H1 (cell line): ENCODE results near the gene RSPO3. TPM values are rescaled to one million over a fixed set of nuclear protein-coding genes. Genes with fewer than 3 reads are reported as not detected.

Experiments
- CTCF ChIA-PET: fragments of 300-600 bp; sonication (Branson Sonifier 250); formaldehyde crosslinking; loops from one replicate; lab custom pipeline; 2021; ENCODE audit not compliant: partially characterized antibody; lab: Charles Lee
- POLR2A ChIA-PET: fragments of 300-600 bp; sonication (Branson Sonifier 250); formaldehyde crosslinking; loops from one replicate; lab custom pipeline; 2021; ENCODE audit warnings: inconsistent platforms; ENCODE audit not compliant: partially characterized antibody; lab: Charles Lee
- DNase-seq, 2 experiments: peaks; one replicate each; pipeline versions ENCODE4 v3.0.0 to v3.0.0-alpha.2; 2010 to 2022; ENCODE audit warnings: low spot score in 2 of 2, low read depth in 1 of 2, mixed read lengths in 1 of 2
- FAIRE-seq: peaks from 2 replicates; lab custom pipeline; 2011; peaks lifted over from hg19 to GRCh38; lab: Jason Lieb, UNC
- H2AFZ ChIP-seq: 2 replicates; pipeline ENCODE4 v1.8.1; 2012; ENCODE audit warnings: low read length, inconsistent platforms
- H2AK5ac ChIP-seq: 2 replicates; pipeline ENCODE4 v1.6.1; 2013; ENCODE audit warnings: low read depth, low read length
- H2BK120ac ChIP-seq: replicated peaks from 2 replicates; pipeline ENCODE3; 2013; ENCODE audit warnings: low read depth, low read length, inconsistent platforms
- H2BK12ac ChIP-seq: 2 replicates; pipeline ENCODE4 v1.6.1; 2013; ENCODE audit warnings: low read depth, low read length
- H2BK15ac ChIP-seq: 2 replicates; pipeline ENCODE4 v1.6.1; 2013; ENCODE audit warnings: low read length
- H2BK20ac ChIP-seq: 2 replicates; pipeline ENCODE4 v1.6.1; 2013; ENCODE audit warnings: low read length
- H2BK5ac ChIP-seq: 2 replicates; pipeline ENCODE4 v1.6.1; 2013; ENCODE audit warnings: low read depth, low read length
- H3K14ac ChIP-seq: 2 replicates; pipeline ENCODE4 v1.6.1; 2013; ENCODE audit warnings: inconsistent platforms; ENCODE audit not compliant: insufficient read length
- H3K18ac ChIP-seq: 2 replicates; pipeline ENCODE4 v1.6.1; 2013; ENCODE audit warnings: low read length; ENCODE audit errors: extremely low read depth
- H3K23ac ChIP-seq: 2 replicates; pipeline ENCODE4 v1.6.1; 2013; ENCODE audit warnings: inconsistent platforms; ENCODE audit not compliant: insufficient read length
- H3K23me2 ChIP-seq: 2 replicates; pipeline ENCODE4 v1.6.1; 2013; ENCODE audit warnings: low read depth, low read length
- H3K27ac ChIP-seq: 2 replicates; pipeline ENCODE4 v1.6.1; 2011; ENCODE audit warnings: low read depth, low read length, inconsistent platforms
- H3K27me3 ChIP-seq, 4 experiments: replicated peaks in 1 of 4; 1 replicate in 1 of 4; 2 replicates in 3 of 4; pipeline versions ENCODE4 v1.6.1 to v1.8.1; 2011 to 2013; ENCODE audit warnings: low read length in 3 of 4, mild to moderate bottlenecking in 3 of 4, inconsistent platforms in 2 of 4, mixed read lengths in 2 of 4, moderate library complexity in 1 of 4; ENCODE audit not compliant: control insufficient read depth in 3 of 4, insufficient read depth in 3 of 4; ENCODE audit errors: extremely low read depth in 1 of 4
- H3K36me3 ChIP-seq, 4 experiments: 2 replicates each; pipeline versions ENCODE4 v1.6.1 to v1.8.1; 2011 to 2013; ENCODE audit warnings: mild to moderate bottlenecking in 4 of 4, low read length in 3 of 4, moderate library complexity in 2 of 4, control low read depth in 1 of 4, inconsistent platforms in 1 of 4; ENCODE audit not compliant: insufficient read depth in 4 of 4, control insufficient read depth in 2 of 4
- H3K4ac ChIP-seq: replicated peaks from 2 replicates; pipeline ENCODE3; 2013; ENCODE audit warnings: low read length, low read depth, mixed read lengths, inconsistent platforms; ENCODE audit not compliant: insufficient read length
- H3K4me1 ChIP-seq, 4 experiments: replicated peaks in 1 of 4; 1 replicate in 1 of 4; 2 replicates in 3 of 4; pipeline versions ENCODE4 v1.6.1 to v1.8.1; 2011 to 2013; ENCODE audit warnings: low read length in 3 of 4, inconsistent platforms in 2 of 4, mixed read lengths in 1 of 4; ENCODE audit not compliant: insufficient read depth in 4 of 4, control insufficient read depth in 3 of 4
- H3K4me2 ChIP-seq, 2 experiments: 2 replicates each; pipeline versions ENCODE4 v1.6.1 to v1.8.1; 2011 to 2013; ENCODE audit warnings: low read depth in 2 of 2, low read length in 2 of 2, control low read depth in 1 of 2, inconsistent platforms in 1 of 2, mild to moderate bottlenecking in 1 of 2; ENCODE audit not compliant: insufficient read depth in 1 of 2
- H3K4me3 ChIP-seq, 4 experiments: fragments of 200-600, 300-600 bp in 1 of 4; sonication (generic), shearing (Covaris generic), sonication (Bioruptor Twin) in 1 of 4; 2 replicates each; pipeline versions ENCODE4 v1.5.1 to v1.8.1; 2011 to 2016; ENCODE audit warnings: low read length in 4 of 4, low read depth in 3 of 4, control low read depth in 2 of 4, inconsistent platforms in 2 of 4, mild to moderate bottlenecking in 2 of 4, mixed read lengths in 1 of 4, moderate library complexity in 1 of 4; ENCODE audit not compliant: insufficient read depth in 2 of 4; ENCODE audit errors: extremely low read depth in 1 of 4
- H3K56ac ChIP-seq: replicated peaks from 2 replicates; pipeline ENCODE3; 2013; ENCODE audit warnings: low read depth, mild to moderate bottlenecking, mixed read lengths, low read length, inconsistent platforms; ENCODE audit not compliant: insufficient read length
- H3K79me1 ChIP-seq: 2 replicates; pipeline ENCODE4 v1.6.1; 2013; ENCODE audit warnings: low read depth, low read length, control low read depth
- H3K79me2 ChIP-seq, 2 experiments: 2 replicates each; pipeline versions ENCODE4 v1.6.1 to v1.8.1; 2012 to 2013; ENCODE audit warnings: low read length in 2 of 2, mild to moderate bottlenecking in 2 of 2, inconsistent platforms in 1 of 2; ENCODE audit not compliant: insufficient read depth in 2 of 2, control insufficient read depth in 1 of 2
- H3K9ac ChIP-seq, 4 experiments: replicated peaks in 1 of 4; 1 replicate in 1 of 4; 2 replicates in 3 of 4; pipeline versions ENCODE4 v1.6.1 to v1.8.1; 2011 to 2013; ENCODE audit warnings: low read depth in 3 of 4, low read length in 3 of 4, control low read depth in 2 of 4, mild to moderate bottlenecking in 2 of 4, moderate library complexity in 2 of 4, inconsistent platforms in 1 of 4; ENCODE audit errors: extremely low read depth in 1 of 4
- H3K9me3 ChIP-seq, 2 experiments: 2 replicates each; pipeline versions ENCODE4 v1.6.1 to v1.8.1; 2012 to 2013; ENCODE audit warnings: mild to moderate bottlenecking in 2 of 2, moderate library complexity in 2 of 2, control low read depth in 1 of 2, inconsistent platforms in 1 of 2, low read depth in 1 of 2, low read length in 1 of 2, mixed read lengths in 1 of 2; ENCODE audit not compliant: insufficient read depth in 2 of 2
- H4K20me1 ChIP-seq, 2 experiments: replicated peaks in 1 of 2; 2 replicates each; pipeline versions ENCODE3 to v1.8.1; 2011 to 2013; ENCODE audit warnings: inconsistent platforms in 2 of 2, low read length in 2 of 2, mild to moderate bottlenecking in 1 of 2; ENCODE audit not compliant: insufficient read depth in 2 of 2, control insufficient read depth in 1 of 2
- H4K5ac ChIP-seq: 2 replicates; pipeline ENCODE4 v1.6.1; 2013; ENCODE audit warnings: low read length, low read depth, mixed read lengths, inconsistent platforms; ENCODE audit not compliant: insufficient read length
- H4K8ac ChIP-seq: 2 replicates; pipeline ENCODE4 v1.8.0; 2013; ENCODE audit warnings: mild to moderate bottlenecking, moderate library complexity, low read length, inconsistent platforms; ENCODE audit not compliant: insufficient read depth; ENCODE audit errors: extremely low read depth
- H4K91ac ChIP-seq: replicated peaks from 2 replicates; pipeline ENCODE3; 2013; ENCODE audit warnings: low read length, mixed read lengths, inconsistent platforms; ENCODE audit not compliant: insufficient read length
- ASH2L ChIP-seq: fragments of 200-600, 300-600 bp; sonication (generic); IDR thresholded peaks from one replicate; pipeline ENCODE4 v1.7.1; 2017; ENCODE audit warnings: low read length
- BRCA1 ChIP-seq: IDR thresholded peaks from 2 replicates; pipeline ENCODE4 v1.6.1; 2012; ENCODE audit warnings: low read depth, low read length, improper control_type of control experiment
- HDAC6 ChIP-seq: IDR thresholded peaks from one replicate; pipeline ENCODE4 v1.7.1; 2012; ENCODE audit warnings: low read depth, mild to moderate bottlenecking, inconsistent platforms, low read length, moderate library complexity
- PHF8 ChIP-seq: fragments of 200-600 bp; sonication (generic); conservative IDR thresholded peaks from 2 replicates; pipeline ENCODE4 v1.7.1; 2012; ENCODE audit warnings: low read depth, mild to moderate bottlenecking, inconsistent platforms, low read length, moderate library complexity
- SIRT6 ChIP-seq: IDR thresholded peaks from one replicate; pipeline ENCODE4 v1.7.1; 2012; ENCODE audit warnings: low read length, inconsistent platforms
- SRF ChIP-seq: IDR thresholded peaks from 2 replicates; pipeline ENCODE4 v1.6.1; 2011; ENCODE audit warnings: mild to moderate bottlenecking, low read depth, low read length, moderate library complexity
- polyA plus RNA-seq, 7 experiments: library from polyadenylated mRNA; depleted of rRNA in 3 of 7; stranded (reverse) in 5 of 7; unstranded in 2 of 7; fragments of >200 nt in 5 of 7; fragments of 200-250 nt in 2 of 7; gene quantifications; 1 replicate in 5 of 7; 2 replicates in 1 of 7; 4 replicates in 1 of 7; pipeline versions ENCODE4 v1.2.1 to v1.2.3, GENCODE V29; 2011 to 2013; ENCODE audit warnings: missing spikeins in 2 of 7, mixed read lengths in 2 of 7
- total RNA-seq: library from RNA; stranded (reverse); fragmentation: NEBNext Ultra II Directional; extraction: Animal tissue kit (Norgen Biotek cat#: 25700); gene quantifications from 2 replicates; pipeline ENCODE4 v1.2.1, GENCODE V29; 2021

Gene RSPO3
- total and polyA plus RNA-seq, 2 of the 8 experiments (the other 6 are each of a cell fraction or from before 2014, with no cell fraction given) = not detected

GRCh38 chr6:127124172-127124571 is 5.7 kb downstream of the RSPO3 start:
- Histone ChIP-seq H4K5ac (no peak overlapping the region), H3K79me1 (no peaks in the 10 kb centered on the region), H4K20me1 (peaks cover 6 to 12% of the 10 kb centered on the region in 2 experiments), H3K4me1 (peaks cover 0 to 16% (median 12%) of the 10 kb centered on the region in 4 experiments; a peak in 6 of 7 replicates), H2AFZ (no peak overlapping the region), H4K91ac (no peak overlapping the region), H2AK5ac (no peak overlapping the region), H2BK5ac (no peak overlapping the region), H3K36me3 (no peaks in the 10 kb centered on the region), H3K27me3 (peaks cover 22 to 25% (median 22%) of the 10 kb centered on the region in 4 experiments), H4K8ac (no peak overlapping the region), H3K56ac (no peak overlapping the region), H3K4me3 (no peak overlapping the region), H3K23me2 (peaks cover 10% of the 10 kb centered on the region; the same call in 1 of the 2 replicates), H3K14ac (no peak overlapping the region), H3K18ac (no peak overlapping the region), H2BK120ac (no peak overlapping the region), H2BK15ac (no peak overlapping the region), H3K4me2 (no peak overlapping the region), H3K9me3 (no peaks in the 10 kb centered on the region), H3K9ac (no peak overlapping the region), H2BK12ac (no peak overlapping the region), H3K23ac (no peak overlapping the region), H2BK20ac (no peak overlapping the region), H3K4ac (no peak overlapping the region), H3K27ac (no peak overlapping the region), H3K79me2 (no peaks in the 10 kb centered on the region)
- CTCF ChIA-PET = no interaction called here
- FAIRE-seq (no peak), DNase-seq (no peak)
- TF ChIP-seq SIRT6 (no peak), PHF8 (no peak), SRF (no peak), HDAC6 (no peak), ASH2L (no peak), BRCA1 (no peak)
- POLR2A ChIA-PET = no interaction called here
